Right ventricle myocardium inferior (tissue), 1 donor: ENCODE measurements around the gene IER5. TPM values are rescaled to one million over a fixed set of nuclear protein-coding genes. Genes with fewer than 3 reads are reported as not detected.
A peak's percentile ranks its signal among the peaks of the same experiment; 100 is the strongest.

Experiments used
- ATAC-seq: fragments of 200-7000 bp; cut with Tn5 transposase; one replicate; pipeline ENCODE4 v1.9.1; 2020; ENCODE audit warnings: mild to moderate bottlenecking, moderate library complexity
- DNase-seq: peaks from one replicate; pipeline ENCODE4 v3.0.0; 2021; ENCODE audit errors: missing footprints
- intact Hi-C: fragments of 100-400 bp; cut with DNase I; formaldehyde crosslinking; loops from one replicate; pipeline ENCODE4 v1.11.0; 2022
- total RNA-seq: library from RNA; stranded (reverse); fragmentation: NEBNext Ultra II Directional; extraction: Animal tissue kit (Norgen Biotek cat#: 25700); gene quantifications from one replicate; pipeline ENCODE4 v1.2.1, GENCODE V29; 2021
- donor health status: DM: no; HTN: yes; CAD: no; lungs with severe emphysema.

IER5 gene
- total RNA-seq, 1 donor from 2014 or later = 14.3 TPM

DNA sequence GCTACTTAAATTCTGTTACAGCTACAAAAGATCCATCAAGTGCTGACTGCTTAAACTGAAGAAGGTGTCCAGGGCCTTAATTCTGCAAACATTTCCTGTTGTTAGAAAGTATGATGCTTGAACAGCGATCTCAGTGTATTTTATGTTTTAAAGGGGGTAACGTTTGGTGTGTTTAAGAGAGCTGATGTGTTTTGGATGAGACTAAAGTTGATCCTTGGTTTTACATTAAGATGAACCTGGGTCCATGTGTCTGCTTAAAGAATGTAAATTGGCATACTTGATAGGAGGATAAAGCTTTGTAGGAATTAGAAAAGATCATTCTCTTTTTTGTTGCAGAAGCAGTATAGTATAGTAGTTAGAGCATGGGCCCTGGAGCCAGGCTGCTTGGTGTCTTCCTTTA is 3.6 kb downstream of the IER5 start:
- no peak for ATAC-seq
- intact Hi-C loops = no loop called here

GRCh38 chr1:181092883-181093458 is 4.5 kb downstream of the IER5 start:
- intact Hi-C loops = no loop called here
- ATAC-seq (no peak), DNase-seq (no peak)

More for the DNA sequence above, 3.6 kb downstream of the IER5 start:
- DNase-seq = no peak

DNA sequence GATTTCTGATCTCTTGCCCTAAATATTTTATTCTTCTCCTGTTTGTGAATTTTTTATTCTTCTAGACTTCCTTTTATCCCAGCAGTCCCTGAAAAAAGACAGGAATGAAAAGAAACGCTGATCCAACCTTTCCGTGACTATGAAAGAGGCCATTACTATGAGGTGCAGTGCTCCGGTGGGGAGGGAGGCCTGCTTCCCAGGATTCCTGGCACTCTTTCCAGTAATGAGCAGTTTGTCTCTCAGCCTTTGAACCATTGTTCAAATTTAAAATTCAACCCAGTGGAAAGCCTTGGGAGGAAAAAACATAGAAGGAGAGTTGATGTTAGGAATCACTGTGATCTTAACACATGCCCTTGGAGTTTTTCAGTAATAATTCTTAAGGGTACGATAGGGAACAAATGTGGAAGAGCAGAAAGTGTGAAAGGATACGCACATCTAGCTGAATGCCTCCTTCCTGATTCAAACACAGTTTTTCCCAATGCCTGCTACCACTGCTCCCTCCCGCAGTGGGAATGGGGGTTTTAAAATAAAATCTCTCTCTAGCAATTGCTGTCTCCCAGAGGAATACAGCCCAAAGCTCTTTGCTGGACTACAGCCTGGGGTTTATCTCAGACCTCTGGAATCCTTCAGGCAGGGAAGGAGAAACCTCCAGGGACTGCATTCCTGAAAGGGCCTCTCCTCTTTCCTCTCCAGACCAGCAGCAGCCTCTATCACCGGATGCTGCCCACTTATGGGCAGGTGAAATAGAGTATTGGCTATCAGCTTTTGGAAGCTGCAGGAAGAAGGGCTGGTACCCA is 6.1 kb downstream of the IER5 start:
- intact Hi-C loops = no loop called here
- DNase-seq (no peak), ATAC-seq (peak; percentile 47)

DNA sequence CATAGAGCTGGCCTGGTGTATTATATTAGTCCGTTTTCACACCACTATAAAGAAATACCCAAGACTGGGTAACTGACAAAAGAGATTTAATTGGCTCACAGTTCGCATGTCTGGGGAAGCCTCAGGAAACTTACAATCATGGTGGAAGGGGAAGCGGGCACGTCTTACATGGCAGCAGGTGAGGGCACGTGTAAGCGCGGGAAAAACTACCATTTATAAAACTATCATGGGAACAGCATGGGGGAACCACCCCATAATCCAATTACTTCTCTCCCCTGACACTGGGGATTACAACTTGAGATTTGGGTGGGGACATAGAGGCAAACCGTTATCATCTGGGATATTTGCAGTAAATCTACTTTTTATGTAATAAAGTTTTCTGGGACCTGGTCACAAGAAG is 6.8 kb downstream of the IER5 start:
- DNase-seq (no peak), ATAC-seq (no peak)
- intact Hi-C loops = no loop called here

- intact Hi-C loops = no loop called here
- no peak for DNase-seq
- ATAC-seq = peak; percentile 3
Observed at GRCh38 chr1:181095763-181096184, 7.3 kb downstream of the IER5 start.

- ATAC-seq (no peak), DNase-seq (no peak)
Observed at GRCh38 chr1:181097242-181097641, 8.7 kb downstream of the IER5 start.

GRCh38 chr1:181099152-181100014 is 10.9 kb downstream of the IER5 start:
- intact Hi-C loops = no loop called here
- DNase-seq (no peak), ATAC-seq (no peak)

More at GRCh38 chr1:181097242-181097641, 8.7 kb downstream of the IER5 start:
- intact Hi-C loops = no loop called here

- intact Hi-C loops = no loop called here
- no peak for ATAC-seq
- no peak for DNase-seq
Observed at GRCh38 chr1:181100015-181100905, 11.8 kb downstream of the IER5 start.

DNA sequence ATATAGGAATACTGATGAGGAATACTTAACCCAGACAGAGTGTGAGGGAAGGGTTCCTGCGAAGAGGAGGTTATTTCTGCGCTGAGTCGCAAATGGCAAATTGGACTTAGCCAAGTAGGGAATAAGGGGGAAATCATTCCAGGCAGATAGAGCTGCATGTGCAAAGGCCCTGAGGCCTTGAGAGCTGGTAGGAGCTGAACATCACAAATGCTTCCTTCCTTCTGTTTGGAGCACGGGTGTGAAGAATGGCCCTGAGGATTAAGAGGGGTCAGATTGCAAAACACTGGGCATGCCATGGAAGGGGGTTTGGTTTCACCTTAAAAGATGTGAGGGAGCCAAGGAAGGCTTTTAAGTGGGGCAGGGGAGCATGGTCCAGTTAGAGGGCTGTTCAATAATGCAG is 12.4 kb downstream of the IER5 start:
- intact Hi-C loops = no loop called here
- no peak for ATAC-seq
- DNase-seq = no peak

- intact Hi-C loops = no loop called here
- ATAC-seq (no peak), DNase-seq (no peak)
Observed at GRCh38 chr1:181101581-181102226, 13.2 kb downstream of the IER5 start.

DNA sequence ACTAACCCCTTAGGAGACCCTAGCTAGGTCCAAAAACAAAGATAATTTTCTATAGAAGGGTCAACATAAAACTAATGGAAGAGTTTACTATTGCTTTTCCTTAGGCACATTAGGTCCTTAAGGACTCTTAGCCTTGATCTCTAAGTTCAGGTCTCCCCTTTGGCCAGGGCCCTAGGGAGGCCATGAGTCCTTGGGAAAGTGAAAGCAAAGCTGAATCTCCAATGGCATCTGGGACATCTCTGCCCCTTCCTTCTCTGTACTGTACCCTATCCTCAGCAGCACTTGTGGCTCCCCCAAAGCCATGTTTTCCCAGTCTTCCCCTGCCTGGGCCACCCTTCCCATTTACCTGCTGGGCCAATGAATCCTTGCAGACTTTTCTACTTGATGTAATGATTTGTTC is 14.3 kb downstream of the IER5 start:
- DNase-seq = no peak
- intact Hi-C loops = no loop called here
- no peak for ATAC-seq

GRCh38 chr1:181103399-181103798 is 14.9 kb downstream of the IER5 start:
- intact Hi-C loops = no loop called here

DNA sequence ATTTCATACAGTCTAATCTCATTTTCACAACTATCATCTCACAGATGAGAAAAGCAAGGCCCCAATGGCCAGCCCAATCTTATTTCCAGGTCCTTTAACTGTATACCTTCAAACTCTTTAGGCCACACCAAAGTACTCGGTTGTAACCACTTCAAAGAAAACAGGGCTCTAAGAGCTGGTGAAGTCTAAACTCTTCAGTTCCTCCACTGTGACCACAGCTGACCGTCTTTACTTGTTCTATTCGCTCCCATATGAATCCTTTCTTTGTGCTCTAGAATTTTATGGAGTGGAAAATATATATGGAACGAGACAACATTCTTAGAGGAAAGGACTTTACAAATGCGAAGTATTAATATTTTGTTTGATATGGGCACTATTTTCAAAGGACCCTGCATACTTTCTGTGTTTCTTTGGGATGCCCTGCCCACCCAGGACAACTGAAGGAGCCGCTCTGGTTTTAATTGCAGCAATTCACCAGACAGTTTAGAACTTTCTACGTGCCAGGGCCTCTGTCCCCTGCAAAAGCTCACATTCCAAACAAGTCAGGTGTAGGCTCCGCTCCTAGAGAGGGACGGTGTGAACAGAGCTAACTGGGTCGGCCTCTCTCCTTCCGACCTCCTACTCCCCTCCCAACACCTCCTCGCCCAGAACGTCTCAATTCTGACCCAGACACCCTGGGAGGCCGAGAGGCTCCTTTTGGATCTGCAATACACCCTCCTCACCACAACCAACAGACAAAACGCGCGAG is 15.7 kb downstream of the IER5 start:
- intact Hi-C loops = loop anchor here (2.0 kb wide), 1 partner anchor 15 kb away; the partner anchor contains the start of gene IER5
- peak; percentile 38 for ATAC-seq

More at GRCh38 chr1:181103399-181103798, 14.9 kb downstream of the IER5 start:
- DNase-seq = no peak
- ATAC-seq = no peak

DNA sequence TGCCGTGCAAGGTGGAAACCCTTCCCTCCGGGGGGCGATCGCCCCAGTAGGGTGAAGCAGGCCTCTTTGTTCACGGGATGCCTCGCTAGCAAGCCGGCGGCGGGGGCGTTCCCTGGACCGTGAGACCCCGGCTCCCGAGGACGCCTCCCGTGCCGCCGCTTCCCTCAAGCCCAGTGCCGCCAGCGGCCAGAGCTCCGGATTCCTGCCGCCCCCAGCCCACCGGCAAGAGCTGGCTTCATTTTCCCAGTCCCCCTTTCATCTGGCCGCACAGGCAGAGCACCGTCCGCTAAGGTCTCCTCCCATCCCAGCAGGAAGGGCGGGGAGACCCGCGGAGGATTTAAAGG is 16.3 kb downstream of the IER5 start:
- DNase-seq (no peak), ATAC-seq (no peak)

More for the DNA sequence above, 15.7 kb downstream of the IER5 start:
- no peak for DNase-seq

DNA sequence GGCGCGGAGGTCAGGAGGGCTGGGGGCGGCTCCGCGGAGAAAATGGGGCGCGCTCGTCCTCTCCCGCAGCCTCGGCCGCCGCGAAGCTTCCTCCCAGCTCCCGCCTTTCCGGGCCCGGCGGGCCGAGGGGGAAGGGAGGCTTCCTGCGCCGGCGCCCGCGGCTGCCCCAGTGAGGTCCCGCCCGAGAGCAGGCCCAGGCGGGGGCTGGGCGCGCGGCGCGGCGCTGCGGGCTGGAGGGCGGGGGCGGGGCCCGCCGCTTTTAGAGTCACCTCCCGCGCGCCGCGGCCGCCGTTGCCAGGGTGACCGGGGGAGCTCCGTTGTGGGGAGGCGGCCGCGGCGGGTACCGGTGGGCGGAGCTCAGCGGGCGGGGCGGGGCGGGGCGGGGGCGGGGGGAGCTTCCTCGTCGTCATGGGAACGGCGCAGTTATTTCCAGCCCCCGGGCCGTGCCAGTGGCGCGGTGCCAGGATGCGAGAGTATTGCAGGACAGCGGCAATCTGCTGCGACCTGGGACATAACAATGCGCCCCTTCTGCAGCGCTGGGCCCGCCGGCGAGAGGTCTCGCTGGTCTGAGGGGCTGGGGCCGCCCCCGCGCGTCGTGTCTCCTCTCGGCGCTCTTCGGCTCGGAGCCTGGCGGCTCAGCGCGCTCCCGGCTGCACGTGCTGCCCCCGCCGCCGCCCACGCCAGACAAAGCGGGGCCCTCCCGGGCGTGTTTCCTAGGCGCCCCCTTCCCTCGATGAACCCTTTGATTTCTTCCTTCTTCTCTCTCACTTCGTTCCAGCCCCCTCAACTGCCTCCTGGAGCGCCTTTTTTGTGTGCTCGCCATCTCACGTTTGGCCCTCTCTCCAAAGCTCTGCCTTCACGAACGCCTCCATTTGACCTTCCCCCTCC is 16.9 kb downstream of the IER5 start:
- peak; percentile 99 for DNase-seq
- intact Hi-C loops = loop anchor here (1.0 to 5.0 kb wide), 3 partner anchors 17 to 67 kb away; partner anchors contain the start of gene IER5
- peak; percentile 98 for ATAC-seq

More for the DNA sequence above, 16.3 kb downstream of the IER5 start:
- intact Hi-C loops = loop anchor here (1.0 to 5.0 kb wide), 3 partner anchors 16 to 66 kb away; partner anchors contain the start of gene IER5

- ATAC-seq = no peak
- intact Hi-C loops = loop anchor here (5.0 kb wide), 1 partner anchor 36 kb away; no protein-coding TSS in a partner anchor
- DNase-seq = no peak
Observed at GRCh38 chr1:181106022-181106312, 17.5 kb downstream of the IER5 start.
